Measurements from ENCODE around the gene SPTLC2. TPM values are rescaled to one million over a fixed set of nuclear protein-coding genes. Genes with fewer than 3 reads are reported as not detected.
"Not testable (repeated sequence)": the region's sequence is repeated elsewhere in the genome, so short reads cannot be mapped to it uniquely, and the experiment has no call there.

Gene SPTLC2
- total RNA-seq, 8 experiments from 2014 or later, result 14.5 to 46.9 (median 20.0) TPM

GRCh38 chr14:77598366-77599070 lies 17.9 kb downstream of the SPTLC2 start:
- Histone ChIP-seq H3K27ac (no peak overlapping the region), H3K4me1 (replicated peaks in 1 of 2) (peaks cover 0 to 16% of the 10 kb centered on the region in 2 donors), H3K4me3 (no peak overlapping the region)
- WGBS, 10 experiments, result 60 to 89% (median 79%) methylated on average over 2 to 4 of the region's 4 CpGs
- in situ Hi-C loops (cut with MboI; ENCODE audit: low pct_unique_long_range_greater_than_20kb in 2 of 9, low sequenced_read_pairs in 9 of 9, unreplicated experiment in 9 of 9), result no loop called here
- ATAC-seq (replicated peaks in 6 of 8), result no peak

- Histone ChIP-seq H3K27ac (no peak overlapping the region), H3K4me3 (no peak overlapping the region), H3K4me1 (replicated peaks in 1 of 2) (no peaks in the 10 kb centered on the region)
- ATAC-seq (replicated peaks in 6 of 8), result peak in 3 of 8 experiments; percentile 44 to 88 (median 69)
- WGBS, 10 experiments, result 0 to 87% (median 62%) methylated on average over 1 to 2 of the region's 2 CpGs
- in situ Hi-C loops (cut with MboI; ENCODE audit: low pct_unique_long_range_greater_than_20kb in 2 of 9, low sequenced_read_pairs in 9 of 9, unreplicated experiment in 9 of 9), result no loop called here
Measured at GRCh38 chr14:77593501-77593961, 22.9 kb downstream of the SPTLC2 start.

GRCh38 chr14:77590845-77591485 lies 25.5 kb downstream of the SPTLC2 start:
- WGBS, 10 experiments, result 64 to 100% (median 90%) methylated on average over 1 to 6 of the region's 6 CpGs
- Histone ChIP-seq H3K4me3 (no peak overlapping the region), H3K4me1 (replicated peaks in 1 of 2) (no peaks in the 10 kb centered on the region), H3K27ac (no peak overlapping the region)
- peak in 1 of 8 experiments; percentile 25 for ATAC-seq (replicated peaks in 6 of 8)
- in situ Hi-C loops (cut with MboI; ENCODE audit: low pct_unique_long_range_greater_than_20kb in 2 of 9, low sequenced_read_pairs in 9 of 9, unreplicated experiment in 9 of 9), result no loop called here

DNA sequence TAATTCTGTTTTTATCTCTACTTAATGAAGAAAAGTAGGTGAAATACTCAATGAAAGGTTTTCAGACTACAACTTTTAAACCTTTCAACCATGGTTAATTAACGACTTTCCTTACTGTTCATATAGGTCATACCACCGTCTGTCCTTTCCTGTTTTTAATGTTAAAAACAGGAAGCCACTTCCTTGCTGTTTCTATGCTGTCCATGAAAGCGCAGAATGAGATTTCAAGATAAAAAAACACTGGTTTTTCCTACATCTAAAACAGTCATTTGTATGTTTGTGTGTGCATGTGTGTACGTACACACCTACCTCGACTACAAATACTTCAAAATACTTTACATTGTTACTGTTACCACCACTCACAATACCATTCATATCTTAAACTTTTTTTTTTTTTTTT lies 27.3 kb downstream of the SPTLC2 start:
- H3K4me1 ChIP-seq (replicated peaks in 1 of 2), result no peaks in the 10 kb centered on the region
- no peak for ATAC-seq (replicated peaks in 6 of 8)
- WGBS, 10 experiments, result 68 to 100% (median 92%) methylated on average over 2 to 5 of the region's 5 CpGs
- no peak overlapping the region for H3K4me3 ChIP-seq
- H3K27ac ChIP-seq, result no peak overlapping the region
- in situ Hi-C loops (cut with MboI; ENCODE audit: low pct_unique_long_range_greater_than_20kb in 2 of 9, low sequenced_read_pairs in 9 of 9, unreplicated experiment in 9 of 9), result no loop called here

- H3K4me3 ChIP-seq; ATAC-seq (replicated peaks in 6 of 8); H3K4me1 ChIP-seq (replicated peaks in 1 of 2); H3K27ac ChIP-seq; in situ Hi-C loops (cut with MboI; ENCODE audit: low pct_unique_long_range_greater_than_20kb in 2 of 9, low sequenced_read_pairs in 9 of 9, unreplicated experiment in 9 of 9): not testable (repeated sequence)
- WGBS, 10 experiments, result 90 to 100% (median 95%) methylated on average over 3 to 11 of the region's 11 CpGs
Measured at GRCh38 chr14:77588411-77589025, 27.9 kb downstream of the SPTLC2 start.

DNA sequence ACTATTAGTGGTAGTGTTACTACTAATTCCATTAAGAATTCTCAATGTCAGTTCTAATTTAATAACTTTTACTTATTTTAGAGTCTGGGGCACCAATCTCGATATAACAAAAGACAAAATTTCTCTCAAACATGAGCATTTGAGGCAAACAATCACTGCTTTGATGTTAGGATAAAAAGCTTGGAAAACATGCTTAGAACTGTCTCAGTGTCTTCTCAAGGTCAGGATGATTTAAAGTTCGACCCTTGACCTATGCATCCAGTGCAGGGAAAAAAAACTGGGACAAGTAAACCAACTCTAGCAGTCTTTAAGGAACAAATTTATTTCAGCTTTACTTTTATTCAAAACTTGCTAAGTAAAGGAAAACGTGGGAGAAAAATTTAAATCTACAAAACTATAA lies 31.1 kb downstream of the SPTLC2 start:
- Histone ChIP-seq H3K27ac (no peak overlapping the region), H3K4me1 (replicated peaks in 1 of 2) (no peaks in the 10 kb centered on the region), H3K4me3 (no peak overlapping the region)
- in situ Hi-C loops (cut with MboI; ENCODE audit: low pct_unique_long_range_greater_than_20kb in 2 of 9, low sequenced_read_pairs in 9 of 9, unreplicated experiment in 9 of 9), result no loop called here
- WGBS, 10 experiments, result 0 to 98% (median 49%) methylated on average over 1 to 3 of the region's 3 CpGs
- no peak for ATAC-seq (replicated peaks in 6 of 8)

DNA sequence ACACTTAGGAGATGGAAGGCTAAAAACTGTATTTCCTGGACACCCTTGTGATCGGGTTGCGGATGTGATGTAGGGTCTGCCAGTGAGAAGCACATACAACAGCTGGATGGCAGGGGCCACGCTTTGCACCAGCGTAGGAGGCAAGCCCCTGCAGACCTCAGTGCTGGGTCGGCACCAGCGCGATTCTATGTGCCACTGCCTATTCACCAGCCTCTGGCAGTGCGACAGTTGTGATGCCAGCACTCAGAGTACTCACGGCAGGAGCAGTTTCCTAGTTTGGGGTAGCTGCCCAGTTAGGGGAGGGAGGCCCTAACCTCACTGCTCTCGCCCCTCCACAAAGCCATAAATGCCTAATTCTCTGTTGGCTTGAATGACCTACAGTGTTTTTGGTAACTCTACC lies 31.6 kb downstream of the SPTLC2 start:
- in situ Hi-C loops (cut with MboI; ENCODE audit: low pct_unique_long_range_greater_than_20kb in 2 of 9, low sequenced_read_pairs in 9 of 9, unreplicated experiment in 9 of 9), result no loop called here
- H3K27ac ChIP-seq, result no peak overlapping the region

DNA sequence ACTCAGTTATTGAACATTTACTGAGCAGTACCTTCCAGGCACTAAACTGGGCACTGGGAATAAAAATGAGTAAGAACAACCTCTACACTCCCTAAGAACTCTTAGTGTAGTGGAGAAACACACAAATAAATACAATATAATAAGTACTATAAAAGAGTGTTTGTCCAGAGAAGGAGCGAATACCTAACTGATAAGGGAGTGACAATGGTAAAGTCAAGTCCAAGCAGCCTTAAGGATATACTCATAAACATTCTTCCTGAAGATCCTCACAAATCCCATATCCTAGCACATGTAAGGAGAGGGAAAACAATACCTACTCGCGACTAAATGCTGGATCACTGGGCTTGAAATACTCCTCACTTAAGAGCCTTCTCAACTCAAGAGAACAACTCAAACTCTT lies 32.8 kb downstream of the SPTLC2 start:
- H3K4me3 ChIP-seq, result no peak overlapping the region
- no peak for ATAC-seq (replicated peaks in 6 of 8)
- in situ Hi-C loops (cut with MboI; ENCODE audit: low pct_unique_long_range_greater_than_20kb in 2 of 9, low sequenced_read_pairs in 9 of 9, unreplicated experiment in 9 of 9), result no loop called here
- no peak overlapping the region for H3K27ac ChIP-seq
- no peaks in the 10 kb centered on the region for H3K4me1 ChIP-seq (replicated peaks in 1 of 2)
- WGBS, 10 experiments, result 93 to 100% (median 100%) methylated on average over 1 to 3 of the region's 3 CpGs; no CpG with 5 or more reads in 3 of the 10 experiments

More for the DNA sequence above, 31.6 kb downstream of the SPTLC2 start:
- WGBS, 10 experiments, result 77 to 100% (median 86%) methylated on average over 1 to 9 of the region's 10 CpGs; no CpG with 5 or more reads in 5 of the 10 experiments
- no peak for ATAC-seq (replicated peaks in 6 of 8)
- H3K4me3 ChIP-seq, result no peak overlapping the region
- H3K4me1 ChIP-seq (replicated peaks in 1 of 2), result no peaks in the 10 kb centered on the region

- WGBS, 10 experiments, result 72 to 100% (median 87%) methylated on average over 1 to 3 of the region's 3 CpGs; no CpG with 5 or more reads in 6 of the 10 experiments
- H3K27ac ChIP-seq, result no peak overlapping the region
- no peak for ATAC-seq (replicated peaks in 6 of 8)
- H3K4me3 ChIP-seq, result no peak overlapping the region
- no peaks in the 10 kb centered on the region for H3K4me1 ChIP-seq (replicated peaks in 1 of 2)
- in situ Hi-C loops (cut with MboI; ENCODE audit: low pct_unique_long_range_greater_than_20kb in 2 of 9, low sequenced_read_pairs in 9 of 9, unreplicated experiment in 9 of 9), result no loop called here
Measured at GRCh38 chr14:77582511-77582910, 33.9 kb downstream of the SPTLC2 start.

GRCh38 chr14:77580964-77581505 lies 35.4 kb downstream of the SPTLC2 start:
- in situ Hi-C loops (cut with MboI; ENCODE audit: low pct_unique_long_range_greater_than_20kb in 2 of 9, low sequenced_read_pairs in 9 of 9, unreplicated experiment in 9 of 9), result no loop called here
- Histone ChIP-seq H3K4me1 (replicated peaks in 1 of 2) (no peaks in the 10 kb centered on the region), H3K4me3 (no peak overlapping the region), H3K27ac (no peak overlapping the region)
- ATAC-seq (replicated peaks in 6 of 8), result peak in 3 of 8 experiments; percentile 32 to 40 (median 32)
- 20 to 100% (median 83%) methylated on average over 1 to 4 of the region's 4 CpGs; no CpG with 5 or more reads in 2 of the 10 experiments for WGBS, 10 experiments

GRCh38 chr14:77580477-77580876 lies 36.0 kb downstream of the SPTLC2 start:
- no peak for ATAC-seq (replicated peaks in 6 of 8)

DNA sequence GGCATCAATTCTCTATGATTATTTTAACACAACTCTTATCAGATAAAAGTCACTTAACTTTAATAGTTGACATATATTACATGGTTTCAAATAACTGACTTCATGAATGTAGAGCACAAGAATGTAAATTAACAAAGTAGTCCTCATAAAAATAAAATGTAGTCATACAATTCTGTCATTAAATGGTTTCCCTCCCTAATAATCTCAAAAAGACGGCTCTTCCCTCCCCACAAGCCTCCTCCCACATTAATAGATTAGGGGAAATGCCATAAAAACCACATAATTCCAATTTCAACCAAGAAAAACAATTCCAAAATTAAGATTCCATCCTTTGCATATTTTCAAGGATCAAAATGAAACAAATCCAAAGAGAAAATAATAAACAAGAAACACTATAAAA lies 36.7 kb downstream of the SPTLC2 start:
- Histone ChIP-seq H3K27ac (no peak overlapping the region), H3K4me3 (no peak overlapping the region), H3K4me1 (replicated peaks in 1 of 2) (no peaks in the 10 kb centered on the region)
- 20 to 100% (median 100%) methylated on average over 1 of the region's 1 CpG; no CpG with 5 or more reads in 3 of the 10 experiments for WGBS, 10 experiments
- no peak for ATAC-seq (replicated peaks in 6 of 8)
- in situ Hi-C loops (cut with MboI; ENCODE audit: low pct_unique_long_range_greater_than_20kb in 2 of 9, low sequenced_read_pairs in 9 of 9, unreplicated experiment in 9 of 9), result no loop called here

More at GRCh38 chr14:77580477-77580876, 36.0 kb downstream of the SPTLC2 start:
- WGBS, 10 experiments, result 93 to 100% (median 97%) methylated on average over 1 to 4 of the region's 4 CpGs; no CpG with 5 or more reads in 4 of the 10 experiments
- in situ Hi-C loops (cut with MboI; ENCODE audit: low pct_unique_long_range_greater_than_20kb in 2 of 9, low sequenced_read_pairs in 9 of 9, unreplicated experiment in 9 of 9), result no loop called here
- Histone ChIP-seq H3K4me3 (no peak overlapping the region), H3K27ac (no peak overlapping the region), H3K4me1 (replicated peaks in 1 of 2) (no peaks in the 10 kb centered on the region)

- H3K4me1 ChIP-seq (replicated peaks in 1 of 2), result no peaks in the 10 kb centered on the region
- peak in 2 of 8 experiments; percentile 58 to 83 for ATAC-seq (replicated peaks in 6 of 8)
- no peak overlapping the region for H3K27ac ChIP-seq
- no peak overlapping the region for H3K4me3 ChIP-seq
- WGBS, 10 experiments, result 0 to 100% (median 96%) methylated on average over 1 to 2 of the region's 2 CpGs; no CpG with 5 or more reads in 3 of the 10 experiments
- in situ Hi-C loops (cut with MboI; ENCODE audit: low pct_unique_long_range_greater_than_20kb in 2 of 9, low sequenced_read_pairs in 9 of 9, unreplicated experiment in 9 of 9), result no loop called here
Measured at GRCh38 chr14:77579065-77579464, 37.4 kb downstream of the SPTLC2 start.
